Activated naive CD4-positive, alpha-beta T cell treated with anti-CD3 and anti-CD28 coated beads, Interleukin-2, amount 10 ng/mL, durations not matched to agents 7 days and 5 days (primary cell): ENCODE data around the gene SF3A1.
"Not testable (repeated sequence)": the region's sequence is repeated elsewhere in the genome, so short reads cannot be mapped to it uniquely, and the experiment has no call there.

Experiments used
- CTCF ChIA-PET: fragments of 350-600 bp; sonication (Branson Sonifier 250); formaldehyde crosslinking; loops from one replicate; lab custom pipeline; 2021; ENCODE audit warnings: antibody characterized with exemption; lab: Charles Lee
- DNase-seq: peaks from one replicate; pipeline ENCODE4 v3.0.0-alpha.2; 2020
- H3K27ac Mint-ChIP-seq: one replicate; pipeline ENCODE4 v1.8.0; 2021; ENCODE audit warnings: mild to moderate bottlenecking, moderate library complexity, mixed read lengths
- H3K27me3 Mint-ChIP-seq: one replicate; pipeline ENCODE4 v1.8.0; 2021; ENCODE audit warnings: mild to moderate bottlenecking, mixed read lengths
- H3K36me3 Mint-ChIP-seq: one replicate; pipeline ENCODE4 v1.8.0; 2021; ENCODE audit warnings: mixed read lengths
- H3K4me1 Mint-ChIP-seq: one replicate; pipeline ENCODE4 v1.8.0; 2021; ENCODE audit warnings: mixed read lengths
- H3K4me3 Mint-ChIP-seq: one replicate; pipeline ENCODE4 v1.8.0; 2021; ENCODE audit warnings: mild to moderate bottlenecking, moderate library complexity, mixed read lengths
- H3K9me3 Mint-ChIP-seq: one replicate; pipeline ENCODE4 v1.8.0; 2021; ENCODE audit warnings: mixed read lengths

The SF3A1 gene

DNA sequence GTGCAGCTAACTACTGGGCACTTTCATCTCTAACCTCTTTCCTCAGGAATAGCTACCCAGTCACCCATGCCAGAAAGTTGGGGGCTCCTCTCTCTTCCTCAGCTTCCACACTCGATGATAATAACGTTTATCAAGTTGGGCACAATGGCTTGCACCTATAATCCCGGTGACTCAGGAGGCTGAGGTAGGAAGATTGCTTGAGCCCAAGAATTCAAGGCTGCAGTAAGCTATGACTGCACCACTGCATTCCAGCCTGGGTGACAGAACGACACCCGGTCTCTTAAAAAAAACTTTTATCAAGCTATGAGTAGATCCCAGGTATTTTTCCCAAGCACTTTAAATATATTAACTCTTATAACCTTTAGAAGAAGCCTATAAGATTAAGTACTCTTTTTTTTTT is 2.0 kb downstream of the SF3A1 start:
- Mint-ChIP-seq H3K36me3 (peaks cover 43% of the 10 kb centered on the region), H3K4me1 (peaks cover 59% of the 10 kb centered on the region)
- CTCF ChIA-PET: interaction anchor here (0.9 to 1.5 kb wide), 2 partner anchors 19 to 22 kb away, joined by 4 read pairs; no protein-coding TSS in a partner anchor

DNA sequence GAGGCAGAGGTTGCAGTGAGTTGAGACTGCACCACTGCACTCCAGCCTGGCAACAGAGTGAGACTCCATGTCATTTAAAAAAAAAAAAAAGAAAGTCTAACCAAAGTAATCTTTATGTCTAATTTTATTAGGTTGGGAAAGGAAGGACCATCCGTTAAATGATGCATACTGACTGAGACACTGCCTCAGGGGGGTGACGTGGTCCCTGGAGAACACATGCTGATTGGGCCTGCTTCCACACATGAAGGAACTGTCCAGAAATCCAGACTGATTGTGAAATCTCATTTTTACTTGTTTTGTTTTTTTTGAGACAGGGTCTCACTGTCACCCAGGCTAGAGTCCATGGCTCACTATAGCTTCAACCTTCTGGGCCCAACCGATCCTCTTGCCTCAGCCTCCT is 5.5 kb downstream of the SF3A1 start:
- no peak overlapping the region for H3K27ac Mint-ChIP-seq
- CTCF ChIA-PET: no interaction called here
- H3K9me3 Mint-ChIP-seq: no peaks in the 10 kb centered on the region
- no peak overlapping the region for H3K4me3 Mint-ChIP-seq
- DNase-seq: no peak
- H3K27me3 Mint-ChIP-seq: no peaks in the 10 kb centered on the region
- H3K36me3 Mint-ChIP-seq: peaks cover 63% of the 10 kb centered on the region
- peaks cover 56% of the 10 kb centered on the region for H3K4me1 Mint-ChIP-seq

More for the DNA sequence above, 2.0 kb downstream of the SF3A1 start:
- no peaks in the 10 kb centered on the region for H3K9me3 Mint-ChIP-seq
- H3K4me3 Mint-ChIP-seq: peak overlapping the region; percentile 16
- DNase-seq: no peak
- peak overlapping the region; percentile 6 for H3K27ac Mint-ChIP-seq
- H3K27me3 Mint-ChIP-seq: peaks cover 18% of the 10 kb centered on the region

DNA sequence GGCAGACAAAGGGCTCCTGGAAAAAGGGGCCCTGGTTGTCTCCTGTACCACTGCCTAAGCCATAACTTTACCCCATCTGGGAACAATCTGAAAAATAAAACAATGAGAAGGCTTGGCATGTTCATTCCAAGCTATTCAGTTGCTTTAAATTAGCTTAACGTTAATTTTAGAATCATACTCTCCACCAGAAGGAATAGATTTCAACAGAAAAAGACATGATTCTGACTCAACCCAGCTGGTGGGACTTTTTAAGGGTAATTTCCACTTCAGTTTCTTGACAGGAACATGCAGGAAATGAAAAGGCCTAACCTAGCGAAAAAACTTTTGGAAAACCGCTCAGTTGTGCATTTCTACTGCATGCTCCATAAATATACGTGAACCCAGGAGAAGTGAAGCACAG is 7.9 kb downstream of the SF3A1 start:
- peaks cover 67% of the 10 kb centered on the region for H3K36me3 Mint-ChIP-seq
- no peak for DNase-seq
- CTCF ChIA-PET: no interaction called here
- H3K27ac Mint-ChIP-seq: peak overlapping the region; percentile 60
- H3K4me3 Mint-ChIP-seq: no peak overlapping the region
- peaks cover 37% of the 10 kb centered on the region for H3K4me1 Mint-ChIP-seq
- no peaks in the 10 kb centered on the region for H3K9me3 Mint-ChIP-seq
- no peaks in the 10 kb centered on the region for H3K27me3 Mint-ChIP-seq

DNA sequence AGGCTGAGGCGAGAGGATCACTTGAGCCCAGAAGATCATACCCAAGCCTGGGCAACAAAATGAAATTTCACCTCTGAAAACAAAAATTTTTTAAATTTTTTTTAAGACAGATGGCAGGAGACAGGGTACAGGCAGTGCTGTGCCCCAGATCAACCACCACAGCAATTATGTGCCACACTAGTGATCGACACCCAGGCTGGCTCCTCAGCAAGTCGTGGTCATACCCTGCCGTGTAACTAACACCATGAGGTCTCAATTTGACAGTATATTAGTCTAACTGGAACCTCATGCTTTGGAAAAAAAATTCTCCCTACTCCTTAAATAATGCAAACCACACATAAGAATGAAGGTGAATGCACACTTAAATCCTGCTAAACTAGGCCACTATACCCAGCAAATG is 8.3 kb downstream of the SF3A1 start:
- no peak for DNase-seq
- H3K27ac Mint-ChIP-seq: peak overlapping the region; percentile 60
- no peaks in the 10 kb centered on the region for H3K9me3 Mint-ChIP-seq
- H3K4me3 Mint-ChIP-seq: no peak overlapping the region
- peaks cover 32% of the 10 kb centered on the region for H3K4me1 Mint-ChIP-seq
- H3K36me3 Mint-ChIP-seq: peaks cover 71% of the 10 kb centered on the region
- no peaks in the 10 kb centered on the region for H3K27me3 Mint-ChIP-seq
- CTCF ChIA-PET: no interaction called here

DNA sequence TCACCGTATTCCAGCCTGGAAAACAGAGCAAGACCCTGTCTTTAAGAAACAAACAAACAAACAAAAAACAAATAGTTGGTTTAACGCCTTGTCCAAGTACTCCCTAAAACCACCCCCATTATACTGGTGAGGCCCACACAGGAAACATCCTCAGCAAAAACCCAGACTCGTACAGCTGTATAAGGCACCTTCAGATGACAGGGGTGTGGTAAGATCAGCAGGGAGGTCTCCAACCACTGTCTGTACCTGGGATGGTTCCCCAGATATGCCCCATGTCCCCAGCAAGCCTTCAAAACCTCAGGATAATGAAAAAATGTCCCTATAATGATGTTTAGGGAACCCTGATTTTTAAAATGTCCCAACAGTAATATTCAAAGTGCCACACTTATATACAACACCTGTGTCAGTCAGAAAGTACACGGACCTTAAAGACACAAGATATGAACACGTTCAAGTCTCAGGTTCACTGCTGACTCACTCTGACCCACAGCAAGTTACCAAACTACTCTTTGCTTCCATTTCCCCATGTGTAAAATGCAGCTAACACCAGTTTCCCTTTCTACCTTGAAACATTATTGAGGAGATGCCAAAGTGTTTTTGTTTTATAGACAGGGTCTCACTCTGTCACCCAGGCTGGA is 9.3 kb downstream of the SF3A1 start:
- H3K27me3 Mint-ChIP-seq: no peaks in the 10 kb centered on the region
- no peak overlapping the region for H3K27ac Mint-ChIP-seq
- H3K9me3 Mint-ChIP-seq: no peaks in the 10 kb centered on the region
- H3K4me3 Mint-ChIP-seq: no peak overlapping the region
- no peak for DNase-seq
- CTCF ChIA-PET: interaction anchor here (0.6 to 1.8 kb wide), 3 partner anchors 11 to 59 kb away, joined by 3 to 7 read pairs (median 4); no protein-coding TSS in a partner anchor
- peaks cover 30% of the 10 kb centered on the region for H3K4me1 Mint-ChIP-seq
- peaks cover 74% of the 10 kb centered on the region for H3K36me3 Mint-ChIP-seq

DNA sequence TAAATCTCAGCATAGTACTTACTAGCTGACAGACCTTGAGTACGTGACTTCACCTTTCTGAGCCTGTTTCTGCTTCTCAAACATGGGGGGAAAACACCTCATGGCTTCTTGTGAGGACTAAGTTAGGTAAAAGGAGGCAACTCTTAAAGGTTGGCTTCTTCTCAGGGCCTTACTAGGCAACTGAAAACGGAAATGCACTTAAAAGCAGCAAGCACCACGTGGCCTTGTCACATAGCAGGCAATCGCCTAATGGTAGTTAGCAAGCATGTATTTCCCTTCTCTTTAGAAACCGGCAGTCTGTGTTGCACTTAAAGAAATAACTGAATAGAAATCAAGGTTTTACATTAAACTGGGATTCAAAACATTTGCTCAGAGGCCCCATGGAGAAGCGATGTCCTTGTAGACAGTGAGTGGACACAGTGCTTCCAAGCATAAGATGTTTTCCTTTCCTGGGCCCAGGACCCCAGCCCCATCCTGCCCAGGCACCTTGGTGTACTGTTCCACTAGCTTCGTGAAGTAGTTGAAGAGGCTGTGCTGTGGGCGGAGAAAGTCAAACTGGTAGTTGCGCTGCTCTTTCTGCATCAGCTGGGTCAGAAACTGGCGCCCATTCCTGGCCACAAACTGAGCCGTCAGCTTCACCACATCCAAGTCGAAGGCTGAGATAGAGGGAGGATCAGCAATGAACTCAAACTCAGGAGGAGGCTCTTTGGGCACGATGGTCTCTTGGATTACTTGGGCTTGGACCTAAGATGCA is 12.1 kb downstream of the SF3A1 start:
- H3K36me3 Mint-ChIP-seq: peaks cover 77% of the 10 kb centered on the region
- no peak overlapping the region for H3K4me3 Mint-ChIP-seq
- CTCF ChIA-PET: no interaction called here
- no peak overlapping the region for H3K27ac Mint-ChIP-seq
- DNase-seq: no peak
- peaks cover 16% of the 10 kb centered on the region for H3K4me1 Mint-ChIP-seq
- no peaks in the 10 kb centered on the region for H3K9me3 Mint-ChIP-seq
- no peaks in the 10 kb centered on the region for H3K27me3 Mint-ChIP-seq

DNA sequence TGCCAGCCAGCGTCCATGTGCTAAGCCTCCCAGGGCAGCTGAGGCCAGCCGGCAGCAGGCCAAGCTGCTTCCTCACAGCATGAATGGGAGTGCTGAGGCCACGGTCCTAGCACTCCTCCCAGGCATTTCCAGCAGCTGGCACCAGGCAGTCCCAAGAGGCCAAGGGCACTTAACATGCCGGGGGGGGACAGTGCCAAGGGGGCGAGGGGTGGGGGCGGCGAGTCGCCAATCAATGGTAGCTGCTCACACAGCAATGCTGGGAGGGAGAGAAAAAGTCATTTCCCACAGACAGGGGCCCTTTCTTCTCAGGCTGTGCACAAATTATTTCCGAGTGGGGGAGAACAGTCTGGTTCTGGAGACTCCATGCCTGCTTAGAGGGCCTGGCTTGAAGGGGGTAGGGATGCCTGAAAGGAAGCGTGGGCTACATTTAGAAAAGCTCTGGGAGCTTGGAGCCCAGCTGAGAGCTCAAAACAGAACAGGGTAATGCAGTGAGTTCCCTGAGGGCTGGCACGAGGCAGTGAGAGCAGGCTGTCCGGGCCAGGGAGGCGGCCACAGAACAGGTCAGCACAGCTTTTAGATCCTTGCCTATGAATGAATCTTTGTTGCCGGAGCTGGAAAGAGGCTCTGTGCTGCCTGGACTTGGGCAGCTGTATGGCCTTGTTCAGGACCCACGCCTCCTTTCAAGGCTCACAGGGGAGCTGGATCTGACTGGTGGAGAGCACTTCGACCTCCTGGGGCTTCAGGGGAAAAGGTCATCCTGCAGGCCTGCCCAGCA is 15.6 kb downstream of the SF3A1 start:
- no peaks in the 10 kb centered on the region for H3K27me3 Mint-ChIP-seq
- H3K4me3 Mint-ChIP-seq: no peak overlapping the region
- peaks cover 3% of the 10 kb centered on the region for H3K4me1 Mint-ChIP-seq
- no peak for DNase-seq
- CTCF ChIA-PET: interaction anchor here (0.9 to 1.6 kb wide), 2 partner anchors 46 to 53 kb away, joined by 3 to 4 read pairs; partner anchors contain the start of gene RNF215
- no peak overlapping the region for H3K27ac Mint-ChIP-seq
- no peaks in the 10 kb centered on the region for H3K9me3 Mint-ChIP-seq
- H3K36me3 Mint-ChIP-seq: peaks cover 84% of the 10 kb centered on the region

DNA sequence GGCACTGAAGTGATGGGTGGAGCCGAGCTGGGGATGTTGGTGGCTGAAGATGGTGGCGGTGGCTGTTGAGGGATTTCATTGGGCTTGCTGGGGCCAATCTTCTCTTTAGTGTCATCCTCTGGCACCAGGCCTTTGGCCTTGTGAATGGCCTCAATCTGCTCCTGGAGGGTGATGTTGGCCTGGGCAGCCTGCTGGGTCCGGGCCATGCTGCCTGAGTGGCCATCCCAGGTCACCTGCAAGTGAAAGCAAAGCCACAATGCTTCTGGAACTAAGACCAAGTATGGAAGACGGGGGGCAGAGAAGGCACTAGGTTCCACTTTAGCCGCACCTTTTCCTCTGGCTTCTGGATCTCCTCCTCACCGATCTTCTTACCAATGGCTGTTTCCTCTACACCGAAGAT is 17.9 kb downstream of the SF3A1 start:
- H3K4me3 Mint-ChIP-seq: no peak overlapping the region
- peaks cover 11% of the 10 kb centered on the region for H3K4me1 Mint-ChIP-seq
- no peaks in the 10 kb centered on the region for H3K9me3 Mint-ChIP-seq
- CTCF ChIA-PET: no interaction called here
- H3K27ac Mint-ChIP-seq: no peak overlapping the region
- DNase-seq: no peak
- H3K36me3 Mint-ChIP-seq: peaks cover 90% of the 10 kb centered on the region
- no peaks in the 10 kb centered on the region for H3K27me3 Mint-ChIP-seq

DNA sequence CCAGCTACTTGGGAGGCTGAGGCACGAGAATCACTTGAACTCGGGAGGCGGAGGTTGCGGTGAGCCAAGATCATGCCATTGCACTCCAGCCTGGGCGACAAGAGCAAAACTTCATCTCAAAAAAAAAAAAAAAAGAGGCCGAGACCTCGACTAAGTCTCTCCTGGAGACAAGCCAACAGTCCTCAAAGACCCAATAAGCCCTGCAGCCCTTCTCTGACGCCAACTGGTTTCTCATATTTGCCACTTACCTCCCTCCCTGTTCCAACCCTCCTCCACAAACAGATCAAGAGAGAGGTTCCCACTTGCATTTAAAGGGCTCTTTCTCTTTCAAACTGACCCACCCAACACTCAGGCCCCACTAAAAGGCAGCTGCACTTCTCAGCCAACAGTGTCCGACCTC is 18.4 kb downstream of the SF3A1 start:
- DNase-seq, CTCF ChIA-PET, H3K27ac Mint-ChIP-seq, H3K4me3 Mint-ChIP-seq, H3K9me3 Mint-ChIP-seq, H3K27me3 Mint-ChIP-seq: not testable (repeated sequence)
- H3K36me3 Mint-ChIP-seq: peaks cover 89% of the 10 kb centered on the region
- peaks cover 16% of the 10 kb centered on the region for H3K4me1 Mint-ChIP-seq

DNA sequence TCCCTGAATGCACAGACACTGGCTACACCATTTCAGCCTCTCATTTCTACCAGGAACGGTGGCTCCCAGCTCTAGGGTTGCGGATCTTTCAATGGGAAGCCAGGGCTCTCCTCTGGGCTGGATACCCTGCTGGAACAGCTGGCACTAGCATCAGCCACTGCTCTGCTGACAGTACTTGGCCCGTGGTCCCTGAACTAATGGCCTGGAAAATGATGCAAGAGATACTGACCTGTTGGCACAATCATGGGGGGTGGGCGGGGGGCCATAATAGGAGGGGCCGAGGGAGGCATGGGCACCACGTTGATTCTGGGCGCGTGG is 19.3 kb downstream of the SF3A1 start:
- Mint-ChIP-seq H3K9me3 (no peaks in the 10 kb centered on the region), H3K4me1 (peaks cover 23% of the 10 kb centered on the region), H3K27me3 (no peaks in the 10 kb centered on the region), H3K27ac (no peak overlapping the region), H3K36me3 (peaks cover 86% of the 10 kb centered on the region), H3K4me3 (no peak overlapping the region)
- DNase-seq: no peak
- CTCF ChIA-PET: interaction anchor here (0.6 kb wide), 1 partner anchor 36 kb away, joined by 3 read pairs; no protein-coding TSS in a partner anchor

DNA sequence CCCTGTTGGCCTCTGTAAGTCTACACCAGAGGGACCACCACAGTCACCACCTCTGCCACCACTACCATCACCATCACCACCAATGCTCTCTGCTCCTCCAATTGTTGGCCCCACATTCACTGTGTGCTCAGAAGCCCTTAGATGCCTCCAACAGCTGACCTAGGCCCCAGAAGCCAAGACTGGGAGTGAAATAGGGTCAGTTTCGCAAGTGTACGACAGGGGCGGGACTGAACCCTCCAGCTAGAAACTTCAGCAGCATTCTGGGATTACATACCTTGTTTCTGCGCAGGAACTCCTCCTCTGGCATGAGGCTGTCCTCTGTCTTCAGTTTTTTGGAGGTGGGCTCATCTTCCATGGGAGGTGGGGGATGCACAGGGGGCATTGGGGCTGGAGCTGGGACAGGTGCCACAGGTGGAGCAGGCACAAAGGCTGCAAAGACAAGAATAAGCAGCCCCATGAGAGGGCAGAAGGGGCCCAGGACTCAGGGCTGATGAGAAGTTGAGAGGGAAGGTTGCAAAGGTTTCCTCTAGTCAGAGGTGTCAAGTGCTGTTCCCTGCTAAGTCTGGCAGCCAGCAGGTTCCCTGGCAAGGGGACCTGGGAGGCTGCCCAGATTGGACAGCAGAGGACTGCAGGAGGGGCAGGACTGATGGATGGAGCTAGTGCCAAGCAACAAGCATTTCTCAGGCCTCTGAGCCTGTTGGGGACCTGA is 19.8 kb downstream of the SF3A1 start:
- peaks cover 27% of the 10 kb centered on the region for H3K4me1 Mint-ChIP-seq
- H3K9me3 Mint-ChIP-seq: no peaks in the 10 kb centered on the region
- H3K27ac Mint-ChIP-seq: peak overlapping the region; percentile 72
- no peak overlapping the region for H3K4me3 Mint-ChIP-seq
- CTCF ChIA-PET: interaction anchor here (0.6 to 0.9 kb wide), 2 partner anchors 10 to 36 kb away, joined by 3 read pairs; no protein-coding TSS in a partner anchor
- H3K27me3 Mint-ChIP-seq: no peaks in the 10 kb centered on the region
- no peak for DNase-seq
- peaks cover 86% of the 10 kb centered on the region for H3K36me3 Mint-ChIP-seq

DNA sequence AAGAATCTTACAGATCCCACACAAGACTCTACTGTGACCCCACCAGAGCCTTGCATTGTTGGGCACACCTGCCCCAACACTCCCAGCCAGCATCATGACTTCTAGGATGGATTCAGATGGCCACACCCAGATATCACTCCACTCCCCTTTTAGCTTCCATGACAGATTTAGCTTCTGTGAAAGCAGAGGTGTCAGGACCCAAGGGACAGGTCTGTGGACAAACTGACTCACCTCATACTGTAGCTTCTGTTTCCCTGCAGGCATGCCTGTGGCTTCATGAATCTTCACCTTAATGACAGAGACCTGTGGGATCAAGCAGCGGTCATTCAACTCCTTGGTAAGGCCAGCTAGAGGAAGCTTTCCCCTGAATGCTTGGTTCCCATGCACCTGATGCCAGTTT is 21.5 kb downstream of the SF3A1 start:
- Mint-ChIP-seq H3K4me3 (no peak overlapping the region), H3K27me3 (no peaks in the 10 kb centered on the region), H3K4me1 (peaks cover 27% of the 10 kb centered on the region), H3K36me3 (peaks cover 76% of the 10 kb centered on the region), H3K27ac (no peak overlapping the region), H3K9me3 (no peaks in the 10 kb centered on the region)
- CTCF ChIA-PET: interaction anchor here (0.7 to 1.8 kb wide), 4 partner anchors 20 to 227 kb away, joined by 3 to 11 read pairs (median 4); no protein-coding TSS in a partner anchor
- no peak for DNase-seq

DNA sequence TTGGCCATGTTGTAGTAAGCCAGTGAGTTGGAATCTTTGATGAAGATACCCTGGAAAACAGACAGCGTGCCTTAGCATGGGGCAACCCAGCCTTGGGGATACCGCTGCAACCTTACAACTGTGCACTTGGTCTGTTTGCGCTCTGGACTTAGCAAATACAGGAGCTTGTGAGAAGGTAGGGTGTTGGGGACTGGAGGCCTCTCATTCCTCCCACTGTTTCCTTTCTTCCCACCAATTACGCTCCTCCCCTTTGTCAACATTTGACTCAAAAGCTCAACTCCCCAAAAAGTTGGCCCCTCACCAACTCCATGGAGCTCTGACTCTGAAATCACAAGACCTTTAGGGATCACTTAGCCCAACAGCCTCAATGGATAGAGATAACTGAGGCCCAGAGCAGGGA is 22.0 kb downstream of the SF3A1 start:
- peaks cover 74% of the 10 kb centered on the region for H3K36me3 Mint-ChIP-seq

DNA sequence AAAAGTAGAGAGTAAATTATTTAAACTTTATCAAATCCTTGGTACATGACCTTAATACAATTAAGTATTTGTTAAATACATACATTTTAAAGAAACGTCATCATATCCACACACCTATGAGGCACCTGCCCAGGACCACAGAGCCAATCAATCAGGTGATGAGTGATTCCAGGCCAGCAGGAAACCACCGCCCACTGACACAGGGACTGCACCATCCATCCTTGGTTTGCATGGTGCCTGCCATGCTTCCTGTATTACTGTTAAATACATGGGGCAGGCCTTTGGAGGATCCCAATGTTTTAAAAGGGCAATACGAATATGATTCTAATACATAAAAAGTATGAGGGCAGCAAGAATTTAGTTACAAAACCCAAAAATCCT is 23.0 kb downstream of the SF3A1 start:
- no peaks in the 10 kb centered on the region for H3K27me3 Mint-ChIP-seq
- CTCF ChIA-PET: no interaction called here
- H3K9me3 Mint-ChIP-seq: no peaks in the 10 kb centered on the region
- peak overlapping the region; percentile 19 for H3K27ac Mint-ChIP-seq
- peaks cover 66% of the 10 kb centered on the region for H3K36me3 Mint-ChIP-seq
- peaks cover 27% of the 10 kb centered on the region for H3K4me1 Mint-ChIP-seq
- DNase-seq: no peak
- no peak overlapping the region for H3K4me3 Mint-ChIP-seq

More for the DNA sequence above, 22.0 kb downstream of the SF3A1 start:
- H3K4me1 Mint-ChIP-seq: peaks cover 27% of the 10 kb centered on the region
- H3K9me3 Mint-ChIP-seq: no peaks in the 10 kb centered on the region
- DNase-seq: no peak
- H3K27ac Mint-ChIP-seq: no peak overlapping the region
- CTCF ChIA-PET: interaction anchor here (1.1 to 1.8 kb wide), 3 partner anchors 20 to 46 kb away, joined by 3 to 11 read pairs (median 4); no protein-coding TSS in a partner anchor
- H3K27me3 Mint-ChIP-seq: no peaks in the 10 kb centered on the region
- H3K4me3 Mint-ChIP-seq: no peak overlapping the region
